IgD-negative memory B cell (primary cell): ENCODE results near the gene DNAJC6. TPM values are rescaled to one million over a fixed set of nuclear protein-coding genes. Genes with fewer than 3 reads are reported as not detected.

Source experiments
- H3K27ac Mint-ChIP-seq, 3 donors: one replicate each; pipeline ENCODE4 v1.8.0; 2020 to 2022; ENCODE audit warnings: mild to moderate bottlenecking in 3 of 3, mixed read lengths in 3 of 3, moderate library complexity in 1 of 3
- H3K27me3 Mint-ChIP-seq: one replicate; pipeline ENCODE4 v1.8.0; 2021; ENCODE audit warnings: mixed read lengths
- H3K36me3 Mint-ChIP-seq: one replicate; pipeline ENCODE4 v1.8.0; 2020; ENCODE audit warnings: mild to moderate bottlenecking, mixed read lengths
- H3K4me1 Mint-ChIP-seq, 3 donors: one replicate each; pipeline ENCODE4 v1.8.0; 2020 to 2022; ENCODE audit warnings: mixed read lengths in 3 of 3, mild to moderate bottlenecking in 1 of 3
- H3K4me3 Mint-ChIP-seq, 4 donors: one replicate each; pipeline ENCODE4 v1.8.0; 2020 to 2022; ENCODE audit warnings: mild to moderate bottlenecking in 4 of 4, mixed read lengths in 4 of 4, moderate library complexity in 3 of 4
- H3K9me3 Mint-ChIP-seq, 3 donors: one replicate each; pipeline ENCODE4 v1.8.0; 2020 to 2021; ENCODE audit warnings: mixed read lengths in 3 of 3, mild to moderate bottlenecking in 1 of 3
- polyA plus RNA-seq: library from polyadenylated mRNA; unstranded; fragments of 300-500 nt; fragmentation: Illumina TruSeq; gene quantifications from one replicate; pipeline ENCODE4 v1.2.3, GENCODE V29; 2021

The DNAJC6 gene
- polyA plus RNA-seq, 1 donor from 2014 or later: 1.1 TPM

DNA sequence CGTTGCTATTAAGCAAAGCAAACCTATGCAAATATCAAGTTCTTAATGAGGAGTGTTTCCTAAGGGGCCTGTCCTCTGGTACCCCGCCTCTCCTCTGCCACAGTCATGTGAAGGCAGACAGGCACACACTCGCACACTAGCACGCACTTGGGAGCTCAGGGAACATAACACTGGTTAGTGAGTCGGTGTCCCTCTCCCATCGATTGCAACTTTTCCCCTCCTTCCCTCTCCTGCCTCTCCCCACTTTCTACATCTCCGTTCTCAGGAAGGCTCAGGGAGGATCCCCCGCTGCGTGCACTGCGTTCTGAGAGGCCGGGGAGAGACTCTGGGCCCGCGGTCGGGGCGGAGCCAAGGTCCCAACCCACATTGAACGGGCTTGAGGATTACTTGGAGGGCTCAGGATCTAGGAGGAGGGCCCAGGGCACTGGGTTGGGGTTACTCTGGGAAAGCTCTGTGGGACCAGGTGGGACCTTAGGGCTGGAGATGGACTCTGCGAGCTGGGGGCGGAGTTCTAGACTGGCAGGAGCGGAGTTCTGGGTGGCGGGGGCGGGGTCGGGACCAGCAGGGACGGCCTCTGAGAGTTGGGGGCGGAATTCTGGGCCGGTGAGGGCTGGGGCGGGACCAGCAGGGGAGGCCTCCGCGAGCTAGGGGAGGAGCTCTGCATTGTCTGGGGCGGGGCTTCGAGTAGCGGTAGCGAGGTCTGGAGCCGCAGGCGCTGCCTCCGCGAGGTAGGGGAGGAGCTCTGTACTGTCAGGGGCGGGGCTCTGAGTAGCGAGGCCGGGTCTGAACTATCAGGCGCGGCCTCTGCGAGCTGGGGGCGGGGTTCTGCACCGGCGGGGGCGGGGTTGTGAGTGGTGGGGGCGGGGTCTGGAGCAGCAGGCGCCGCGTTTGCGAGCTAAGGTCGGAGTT, 110.6 kb downstream of the DNAJC6 start:
- peaks cover 2% of the 10 kb centered on the region for H3K27me3 Mint-ChIP-seq
- no peaks in the 10 kb centered on the region for H3K9me3 Mint-ChIP-seq
- H3K4me3 Mint-ChIP-seq: no peak overlapping the region
- peaks cover 7 to 8% (median 8%) of the 10 kb centered on the region in 3 donors for H3K4me1 Mint-ChIP-seq
- no peaks in the 10 kb centered on the region for H3K36me3 Mint-ChIP-seq
- peak overlapping the region; percentile 76 to 97 (median 89) for H3K27ac Mint-ChIP-seq

DNA sequence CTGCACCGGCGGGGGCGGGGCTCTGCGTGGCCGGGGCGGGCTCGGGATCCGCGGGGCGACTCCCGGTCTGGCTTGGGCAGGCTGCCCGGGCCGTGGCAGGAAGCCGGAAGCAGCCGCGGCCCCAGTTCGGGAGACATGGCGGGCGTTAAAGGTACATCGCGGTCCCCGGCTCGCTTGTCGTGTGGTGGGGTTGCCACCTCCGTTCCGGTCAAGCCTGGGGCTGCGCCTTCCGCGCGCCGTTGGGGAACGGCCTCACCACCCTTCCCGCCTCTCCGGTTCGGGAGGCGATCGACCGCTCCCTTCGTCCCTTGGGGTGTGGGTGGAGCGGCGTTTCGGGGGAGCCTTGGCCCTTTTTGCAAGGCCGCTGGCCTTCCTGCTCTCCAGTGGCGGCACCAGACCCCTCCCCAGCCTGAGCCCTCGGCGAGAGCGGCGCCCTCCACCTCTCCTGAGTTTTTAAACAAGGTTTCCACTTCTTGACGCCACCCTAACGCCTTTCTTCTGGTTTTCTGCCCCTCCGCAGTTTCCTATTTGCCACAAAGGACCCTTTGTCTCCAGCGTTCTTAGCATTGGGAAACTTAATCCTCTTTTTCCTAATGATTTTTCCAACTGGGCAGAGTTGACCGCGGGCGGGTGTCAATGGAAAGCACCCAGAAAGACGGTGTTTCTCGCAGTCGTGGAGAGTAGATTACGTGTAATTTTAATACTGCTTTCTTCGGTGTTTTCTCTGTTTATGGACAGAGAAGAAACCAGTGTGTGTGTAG, 111.4 kb downstream of the DNAJC6 start, which contains the start of the genes LEPR and LEPROT:
Gene LEPR (plus strand): TSS at position 79 of the 761 bp plus-strand sequence. CDS start 144,898 bp downstream, outside the sequence.
Gene LEPROT (plus strand): TSS at position 79 of the 761 bp plus-strand sequence. CDS start 57 bp downstream, at position 136.
- H3K9me3 Mint-ChIP-seq: no peaks in the 10 kb centered on the region
- peaks cover 3% of the 10 kb centered on the region for H3K36me3 Mint-ChIP-seq
- H3K4me3 Mint-ChIP-seq: no peak within 1 kb of the TSS
- H3K27ac Mint-ChIP-seq: peak within 1 kb of the TSS; percentile 76 to 97 (median 89)
- H3K27me3 Mint-ChIP-seq: peaks cover 2% of the 10 kb centered on the region
- peaks cover 7 to 8% (median 8%) of the 10 kb centered on the region in 3 donors for H3K4me1 Mint-ChIP-seq

DNA sequence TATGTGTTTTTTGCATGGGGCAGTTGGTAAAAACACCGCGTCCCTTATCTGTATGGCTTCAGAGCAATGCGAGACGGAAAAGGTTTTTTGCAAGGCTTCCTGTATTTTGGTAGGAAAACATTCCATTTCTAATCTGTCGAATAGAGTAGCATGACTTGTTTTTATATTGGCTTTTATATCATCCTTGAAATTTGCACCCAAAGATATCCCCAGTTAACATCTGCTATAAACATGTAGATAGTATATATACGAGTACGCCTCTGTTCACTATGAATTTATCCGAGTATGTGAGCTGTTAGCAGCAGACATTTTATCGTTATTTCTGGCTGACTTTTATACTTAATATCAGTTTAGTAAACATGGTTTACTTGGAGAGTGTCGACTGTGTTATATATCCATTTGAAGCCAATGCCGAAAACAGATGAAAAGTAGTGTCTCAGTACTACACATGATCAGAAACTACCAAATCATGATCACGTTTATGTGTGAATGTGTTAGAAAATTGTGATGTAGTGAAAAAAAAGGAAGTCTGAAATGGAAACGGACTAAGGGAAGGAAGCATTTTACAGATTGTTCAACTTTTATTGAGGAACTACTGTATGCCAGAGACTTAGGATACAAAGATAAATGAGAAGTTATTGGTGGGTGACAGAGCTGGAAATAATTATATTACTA, 112.1 kb downstream of the DNAJC6 start:
- peaks cover 7 to 8% (median 8%) of the 10 kb centered on the region in 3 donors for H3K4me1 Mint-ChIP-seq
- peaks cover 3% of the 10 kb centered on the region for H3K36me3 Mint-ChIP-seq
- no peak overlapping the region for H3K4me3 Mint-ChIP-seq
- no peaks in the 10 kb centered on the region for H3K9me3 Mint-ChIP-seq
- peaks cover 2% of the 10 kb centered on the region for H3K27me3 Mint-ChIP-seq
- H3K27ac Mint-ChIP-seq: no peak overlapping the region

DNA sequence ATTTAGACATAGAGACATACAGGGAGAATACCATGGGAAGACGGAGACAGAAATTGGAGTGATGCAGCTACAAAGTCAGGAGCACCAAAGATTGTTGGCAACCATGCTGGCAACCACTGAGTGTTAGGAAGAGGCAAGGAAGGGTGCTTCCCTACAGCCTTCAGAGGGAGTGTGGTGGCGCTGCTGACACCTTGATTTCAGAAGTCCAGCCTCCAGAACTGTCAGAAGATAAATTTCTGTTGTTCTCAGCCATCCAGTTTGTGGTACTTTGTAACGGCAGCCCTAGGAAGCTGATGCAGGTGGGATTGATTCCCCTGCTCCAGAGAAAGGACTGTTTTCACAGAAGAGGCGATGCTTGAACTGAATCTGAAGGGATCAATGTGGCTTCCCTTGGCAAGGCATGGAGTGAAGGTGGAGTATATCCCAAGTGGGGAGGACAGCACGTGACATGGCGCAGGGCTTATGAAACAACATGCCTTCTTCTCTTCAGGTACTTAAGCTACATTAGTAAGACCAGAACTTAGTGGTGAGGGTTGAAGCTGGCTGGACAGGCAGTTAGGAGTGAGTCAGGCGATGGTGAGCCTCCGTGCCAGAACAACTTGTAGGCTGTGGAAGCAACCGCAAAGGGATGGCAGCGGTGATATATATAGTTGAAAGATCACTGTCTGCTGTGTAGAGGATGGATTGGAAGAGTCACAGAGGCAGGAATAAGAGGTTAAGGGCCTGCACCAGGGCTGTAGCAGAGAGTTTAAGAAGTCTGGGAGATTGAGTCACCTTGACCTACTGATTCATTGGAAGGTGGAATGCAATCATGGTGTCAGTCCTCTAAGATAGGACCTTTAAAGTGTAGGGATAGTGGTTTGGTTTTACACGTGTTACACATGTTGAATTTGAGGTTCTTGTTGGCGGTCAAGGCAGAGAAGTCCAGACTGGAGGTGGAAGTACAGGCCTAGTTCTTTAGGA, 113.2 kb downstream of the DNAJC6 start:
- Mint-ChIP-seq H3K4me1 (peaks cover 7 to 8% (median 7%) of the 10 kb centered on the region in 3 donors), H3K4me3 (no peak overlapping the region), H3K27ac (no peak overlapping the region), H3K36me3 (peaks cover 3% of the 10 kb centered on the region), H3K9me3 (no peaks in the 10 kb centered on the region), H3K27me3 (peaks cover under 1% of the 10 kb centered on the region)

DNA sequence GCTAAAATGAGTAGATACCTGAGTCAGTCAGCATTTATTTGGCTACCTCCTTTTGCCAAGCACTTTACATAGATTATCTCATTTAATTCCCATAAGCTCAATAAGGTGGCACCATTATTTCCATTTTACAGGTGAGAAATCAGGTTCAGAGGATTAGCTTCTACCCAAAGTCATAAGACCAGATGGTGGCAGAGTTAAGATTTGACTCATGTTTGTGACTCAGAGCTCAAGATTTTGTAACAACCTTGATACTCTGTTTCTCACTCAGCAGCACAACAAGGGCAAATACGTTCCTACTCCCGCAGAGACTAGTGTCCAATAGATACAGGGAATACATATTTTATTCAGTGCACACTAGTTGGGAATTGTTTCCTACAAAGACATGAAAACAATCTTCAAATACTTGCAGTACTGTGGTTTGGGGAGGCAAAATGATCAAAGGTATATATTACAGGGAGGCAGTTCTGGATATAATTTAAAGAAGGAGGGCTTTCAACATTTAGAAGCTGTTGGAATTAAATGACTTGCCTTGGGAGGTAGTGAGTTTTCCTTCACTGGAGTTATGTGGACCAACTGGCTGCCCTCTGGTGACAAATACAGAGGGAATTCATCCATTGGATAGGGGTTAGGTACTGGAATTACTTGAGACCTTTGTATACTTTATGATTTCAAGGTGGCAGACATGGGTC, 114.7 kb downstream of the DNAJC6 start:
- Mint-ChIP-seq H3K36me3 (peaks cover 3% of the 10 kb centered on the region), H3K9me3 (no peaks in the 10 kb centered on the region), H3K4me3 (no peak overlapping the region), H3K4me1 (peaks cover 3 to 8% (median 7%) of the 10 kb centered on the region in 3 donors), H3K27ac (peak overlapping the region in 1 of 3 donors; percentile 58), H3K27me3 (no peaks in the 10 kb centered on the region)

DNA sequence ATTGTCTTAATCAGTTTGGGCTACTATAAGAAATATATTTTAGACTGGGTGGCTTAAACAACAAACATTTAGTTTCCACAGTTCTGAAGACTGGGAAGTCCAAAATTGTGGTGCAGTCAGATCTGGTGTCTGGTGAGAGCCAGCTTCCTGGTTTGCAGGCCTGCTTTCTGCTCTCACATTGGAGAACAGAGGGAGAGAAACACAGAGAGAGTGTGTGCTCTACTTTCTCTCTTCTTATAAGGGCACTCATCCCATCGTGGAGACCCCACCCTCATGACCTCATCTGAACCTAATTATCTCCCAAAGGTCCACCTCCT, 115.2 kb downstream of the DNAJC6 start:
- H3K36me3 Mint-ChIP-seq: peaks cover 3% of the 10 kb centered on the region

DNA sequence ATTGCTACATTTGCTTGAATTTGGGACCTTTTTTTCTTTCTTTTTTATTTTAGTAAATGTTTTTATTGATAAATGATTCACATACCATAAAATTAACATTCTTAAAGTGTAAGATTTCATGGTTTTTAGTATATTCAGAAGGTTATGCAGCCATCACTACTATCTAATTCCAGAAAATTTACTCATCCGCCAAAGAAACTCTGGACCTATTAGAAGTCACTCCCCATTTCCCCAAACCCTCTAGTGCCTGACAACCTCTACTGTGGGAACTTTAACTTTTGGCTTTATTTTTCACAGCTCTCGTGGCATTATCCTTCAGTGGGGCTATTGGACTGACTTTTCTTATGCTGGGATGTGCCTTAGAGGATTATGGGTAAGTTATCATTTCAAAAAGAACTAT, 115.7 kb downstream of the DNAJC6 start:
- Mint-ChIP-seq H3K4me1 (peaks cover 0 to 3% (median under 1%) of the 10 kb centered on the region in 3 donors), H3K27me3 (no peaks in the 10 kb centered on the region), H3K4me3 (no peak overlapping the region), H3K27ac (no peak overlapping the region), H3K36me3 (peaks cover 4% of the 10 kb centered on the region), H3K9me3 (no peaks in the 10 kb centered on the region)

More for the DNA sequence above, 115.2 kb downstream of the DNAJC6 start:
- H3K9me3 Mint-ChIP-seq: no peaks in the 10 kb centered on the region
- H3K27ac Mint-ChIP-seq: peak overlapping the region in 1 of 3 donors; percentile 58
- peaks cover 0 to 6% (median 6%) of the 10 kb centered on the region in 3 donors for H3K4me1 Mint-ChIP-seq
- H3K4me3 Mint-ChIP-seq: no peak overlapping the region
- no peaks in the 10 kb centered on the region for H3K27me3 Mint-ChIP-seq

DNA sequence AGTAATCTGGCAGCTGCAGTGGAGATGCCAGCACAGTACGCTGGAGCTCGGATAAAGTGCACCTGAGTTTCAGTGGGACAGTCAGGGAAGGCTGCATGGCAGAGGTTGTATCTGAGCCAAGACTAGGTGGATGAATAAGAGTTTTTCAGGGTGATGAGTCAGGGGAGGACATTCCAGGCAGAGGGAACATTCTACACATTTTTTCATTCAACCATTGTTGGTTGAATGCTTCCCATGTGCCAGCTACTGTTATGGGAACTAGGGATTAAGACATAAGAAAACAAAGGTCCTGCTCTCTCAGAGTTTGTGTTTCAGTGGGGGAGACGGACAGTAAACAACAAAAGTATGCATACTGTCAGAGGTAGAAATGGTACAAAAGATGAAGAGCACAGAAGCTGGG, 116.4 kb downstream of the DNAJC6 start:
- Mint-ChIP-seq H3K4me1 (peaks cover 0 to 3% (median 0%) of the 10 kb centered on the region in 3 donors), H3K9me3 (no peaks in the 10 kb centered on the region), H3K27me3 (no peaks in the 10 kb centered on the region), H3K27ac (no peak overlapping the region), H3K36me3 (peaks cover 5% of the 10 kb centered on the region), H3K4me3 (no peak overlapping the region)

DNA sequence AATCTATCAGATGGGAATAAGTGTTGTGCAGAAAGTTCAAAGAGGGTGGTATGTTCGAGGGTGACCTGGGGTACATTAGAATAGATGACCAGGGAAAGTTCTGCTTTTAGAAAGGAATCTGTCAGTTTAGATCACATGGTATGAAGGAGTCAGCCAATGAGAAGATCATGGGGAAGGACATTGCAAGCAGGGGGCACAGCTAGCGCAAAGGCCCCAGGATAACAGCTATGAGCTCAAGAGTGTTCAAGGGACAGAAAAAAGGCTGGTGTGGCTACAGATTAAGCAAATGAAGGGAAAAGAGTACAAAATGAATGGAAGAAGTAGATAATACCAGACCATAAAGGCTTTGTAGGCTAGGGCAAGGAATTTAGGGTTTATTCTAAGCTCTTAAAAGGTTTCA, 119.7 kb downstream of the DNAJC6 start:
- Mint-ChIP-seq H3K9me3 (no peaks in the 10 kb centered on the region), H3K27me3 (no peaks in the 10 kb centered on the region), H3K4me3 (no peak overlapping the region), H3K27ac (no peak overlapping the region), H3K4me1 (peaks cover 0 to 3% (median 0%) of the 10 kb centered on the region in 3 donors), H3K36me3 (peaks cover 5% of the 10 kb centered on the region)

DNA sequence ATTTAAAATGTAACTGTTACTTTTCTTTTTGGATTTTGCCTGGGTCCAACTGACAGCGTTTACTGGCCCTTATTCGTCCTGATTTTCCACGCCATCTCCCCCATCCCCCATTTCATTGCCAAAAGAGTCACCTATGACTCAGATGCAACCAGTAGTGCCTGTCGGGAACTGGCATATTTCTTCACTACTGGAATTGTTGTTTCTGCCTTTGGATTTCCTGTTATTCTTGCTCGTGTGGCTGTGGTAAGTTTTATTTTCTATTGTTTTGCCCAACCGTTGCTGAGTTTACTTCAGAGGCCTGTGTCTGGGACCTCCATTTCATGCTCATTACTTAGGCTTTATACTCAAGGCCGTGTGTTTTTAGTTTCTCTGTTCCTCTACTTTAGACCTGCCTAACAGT, 120.5 kb downstream of the DNAJC6 start:
- H3K9me3 Mint-ChIP-seq: no peaks in the 10 kb centered on the region
- peaks cover 8% of the 10 kb centered on the region for H3K36me3 Mint-ChIP-seq
- no peaks in the 10 kb centered on the region for H3K27me3 Mint-ChIP-seq
- peaks cover 0 to 3% (median 0%) of the 10 kb centered on the region in 3 donors for H3K4me1 Mint-ChIP-seq
- no peak overlapping the region for H3K27ac Mint-ChIP-seq
- no peak overlapping the region for H3K4me3 Mint-ChIP-seq

DNA sequence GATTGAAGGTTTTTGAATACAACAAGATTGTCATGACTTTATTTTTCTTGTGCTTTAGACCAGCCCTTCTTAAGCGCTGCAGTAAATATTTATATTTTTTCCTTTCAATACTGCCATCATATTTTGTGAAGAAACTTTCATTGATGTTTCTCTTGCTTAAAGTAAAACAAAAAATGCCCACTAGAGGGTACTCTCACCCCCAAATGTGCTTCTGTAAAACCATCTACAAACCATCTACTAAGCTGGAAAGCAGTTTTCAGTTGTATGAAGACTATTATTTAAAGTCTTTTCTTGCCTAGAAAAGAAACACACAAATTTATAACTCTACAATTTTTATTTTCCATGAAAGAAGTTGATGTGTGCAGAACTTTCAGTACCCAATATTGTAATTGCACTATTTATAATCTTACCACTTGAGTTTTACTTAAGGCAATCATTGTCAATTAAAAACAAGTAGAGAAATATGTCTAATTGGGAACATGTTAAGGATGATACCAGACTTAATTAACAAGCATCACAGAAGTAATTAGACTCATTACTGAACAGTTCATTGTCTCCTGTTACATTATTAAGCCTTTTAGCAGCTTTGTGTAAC, 121.9 kb downstream of the DNAJC6 start:
- H3K27me3 Mint-ChIP-seq: no peaks in the 10 kb centered on the region
- peaks cover 0 to 3% (median 0%) of the 10 kb centered on the region in 3 donors for H3K4me1 Mint-ChIP-seq
- no peak overlapping the region for H3K27ac Mint-ChIP-seq
- no peak overlapping the region for H3K4me3 Mint-ChIP-seq
- H3K9me3 Mint-ChIP-seq: no peaks in the 10 kb centered on the region
- peaks cover 7% of the 10 kb centered on the region for H3K36me3 Mint-ChIP-seq

DNA sequence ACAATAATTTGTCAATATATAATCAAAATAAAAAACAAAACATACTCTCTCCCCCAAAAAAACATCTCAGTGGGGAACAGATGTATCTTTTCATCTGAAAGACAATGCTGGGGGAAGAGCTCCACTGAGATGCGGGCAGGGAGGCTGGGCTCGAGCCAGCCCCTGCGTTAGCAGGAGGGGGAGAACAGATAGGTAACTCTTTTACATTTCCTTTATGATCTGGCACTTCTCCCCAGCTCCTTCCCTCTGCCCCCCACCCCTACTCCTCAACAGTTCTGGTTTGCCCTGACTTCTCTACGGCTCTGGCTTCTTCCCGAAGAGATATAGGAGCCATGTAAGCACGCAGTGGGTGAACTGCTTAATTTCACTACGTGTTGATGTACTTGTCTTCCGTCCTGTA, 123.6 kb downstream of the DNAJC6 start:
- Mint-ChIP-seq H3K4me1 (peaks cover 0 to 3% (median 0%) of the 10 kb centered on the region in 3 donors), H3K36me3 (peaks cover 9% of the 10 kb centered on the region), H3K9me3 (no peaks in the 10 kb centered on the region), H3K27me3 (no peaks in the 10 kb centered on the region), H3K27ac (no peak overlapping the region), H3K4me3 (no peak overlapping the region)

DNA sequence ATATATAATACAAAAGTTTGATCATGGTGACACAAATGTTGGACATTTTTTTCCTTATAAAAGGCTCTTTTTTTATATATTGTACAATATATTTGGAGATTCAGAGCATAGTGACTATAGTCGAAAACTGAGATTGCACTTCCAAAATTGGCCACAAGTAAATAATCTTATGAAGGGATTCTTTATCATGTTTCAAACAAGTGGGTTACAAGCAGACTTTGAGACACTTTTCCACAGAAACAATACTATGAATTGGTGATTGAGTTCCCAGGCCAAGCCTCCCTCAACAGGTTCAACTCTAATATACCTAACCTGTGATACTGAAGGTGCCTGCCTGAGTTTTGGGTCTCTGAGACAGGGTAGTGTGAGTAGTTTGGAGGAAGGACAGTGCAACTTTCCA, 124.9 kb downstream of the DNAJC6 start:
- Mint-ChIP-seq H3K36me3 (peaks cover 9% of the 10 kb centered on the region), H3K27ac (no peak overlapping the region), H3K27me3 (no peaks in the 10 kb centered on the region), H3K4me1 (peaks cover 0 to 3% (median 0%) of the 10 kb centered on the region in 3 donors), H3K9me3 (no peaks in the 10 kb centered on the region), H3K4me3 (no peak overlapping the region)
